GM23248 (cell line): ENCODE measurements around the gene ATP8B3.

Experiments
- EZH2 ChIP-seq: fragments of 200-600 bp; sonication (generic); IDR thresholded peaks from 2 replicates; pipeline ENCODE4 v1.6.1; 2018; ENCODE audit warnings: antibody characterized with exemption, mild to moderate bottlenecking; ENCODE audit not compliant: insufficient read depth, poor library complexity, severe bottlenecking
- EZH2phosphoT487 ChIP-seq: fragments of 200-600 bp; sonication (generic); IDR thresholded peaks from 2 replicates; pipeline ENCODE4 v1.6.1; 2018; ENCODE audit warnings: antibody characterized with exemption, moderate library complexity, mild to moderate bottlenecking, low read depth; ENCODE audit not compliant: insufficient read depth

GRCh38 chr19:1812426-1813191 is 533 bp upstream of the ATP8B3 start:
- TF ChIP-seq EZH2 (no peak), EZH2phosphoT487 (no peak)
